ENCODE data around the gene CYLC2.

Gene CYLC2

GRCh38 chr9:103014242-103014641 is 19.1 kb downstream of the CYLC2 start:
- H3K4me3 ChIP-seq (ENCODE audit: low read length): no peak overlapping the region
- TF ChIP-seq CTCF (IDR thresholded peaks at IDR 0.05; ENCODE audit: low read depth, low read length, poor library complexity, severe bottlenecking) (no peak), EZH2phosphoT487 (IDR thresholded peaks at IDR 0.05; ENCODE audit: borderline replicate concordance, low read length) (no peak)
- H3K36me3 ChIP-seq (ENCODE audit: control insufficient read depth, low read length): no peaks in the 10 kb centered on the region
- no peaks in the 10 kb centered on the region for H3K79me2 ChIP-seq (ENCODE audit: control insufficient read depth, low read length)
- H3K9me3 ChIP-seq (ENCODE audit: control insufficient read depth, insufficient read depth, low read length): no peaks in the 10 kb centered on the region
- H3K4me2 ChIP-seq (ENCODE audit: low read length): no peak overlapping the region
- no peaks in the 10 kb centered on the region for H3K9me2 ChIP-seq (replicated peaks; ENCODE audit: control insufficient read depth, low read length)
- no peaks in the 10 kb centered on the region for H4K20me1 ChIP-seq (ENCODE audit: control insufficient read depth, insufficient read depth, low read depth, low read length)
- no peaks in the 10 kb centered on the region for H3F3A ChIP-seq (ENCODE audit: control insufficient read depth, insufficient read depth)
- H3K27me3 ChIP-seq (ENCODE audit: control insufficient read depth, low read length): no peaks in the 10 kb centered on the region
- H3K27ac ChIP-seq (ENCODE audit: low read depth, low read length): no peak overlapping the region
- no peaks in the 10 kb centered on the region for H3K4me1 ChIP-seq (ENCODE audit: control insufficient read depth, low read length)

- Histone ChIP-seq H3K27ac (ENCODE audit: low read depth, low read length) (no peak overlapping the region), H3F3A (ENCODE audit: control insufficient read depth, insufficient read depth) (no peaks in the 10 kb centered on the region), H3K4me3 (ENCODE audit: low read length) (no peak overlapping the region), H3K4me2 (ENCODE audit: low read length) (no peak overlapping the region), H3K36me3 (ENCODE audit: control insufficient read depth, low read length) (no peaks in the 10 kb centered on the region), H3K27me3 (ENCODE audit: control insufficient read depth, low read length) (no peaks in the 10 kb centered on the region), H3K4me1 (ENCODE audit: control insufficient read depth, low read length) (no peaks in the 10 kb centered on the region), H3K9me3 (ENCODE audit: control insufficient read depth, insufficient read depth, low read length) (no peaks in the 10 kb centered on the region), H3K79me2 (ENCODE audit: control insufficient read depth, low read length) (no peaks in the 10 kb centered on the region), H3K9me2 (replicated peaks; ENCODE audit: control insufficient read depth, low read length) (no peaks in the 10 kb centered on the region), H4K20me1 (ENCODE audit: control insufficient read depth, insufficient read depth, low read depth, low read length) (no peaks in the 10 kb centered on the region)
- TF ChIP-seq CTCF (IDR thresholded peaks at IDR 0.05; ENCODE audit: low read depth, low read length, poor library complexity, severe bottlenecking) (no peak), EZH2phosphoT487 (IDR thresholded peaks at IDR 0.05; ENCODE audit: borderline replicate concordance, low read length) (no peak)
These were observed 30.7 kb downstream of the CYLC2 start for GRCh38 chr9:103025796-103026195.

- Histone ChIP-seq H3K27ac (ENCODE audit: low read depth, low read length) (no peak overlapping the region), H3K9me2 (replicated peaks; ENCODE audit: control insufficient read depth, low read length) (no peaks in the 10 kb centered on the region), H3K4me2 (ENCODE audit: low read length) (no peak overlapping the region), H3K36me3 (ENCODE audit: control insufficient read depth, low read length) (no peaks in the 10 kb centered on the region), H3K4me1 (ENCODE audit: control insufficient read depth, low read length) (no peaks in the 10 kb centered on the region), H4K20me1 (ENCODE audit: control insufficient read depth, insufficient read depth, low read depth, low read length) (no peaks in the 10 kb centered on the region), H3K27me3 (ENCODE audit: control insufficient read depth, low read length) (no peaks in the 10 kb centered on the region), H3K9me3 (ENCODE audit: control insufficient read depth, insufficient read depth, low read length) (no peaks in the 10 kb centered on the region), H3F3A (ENCODE audit: control insufficient read depth, insufficient read depth) (no peaks in the 10 kb centered on the region), H3K79me2 (ENCODE audit: control insufficient read depth, low read length) (no peaks in the 10 kb centered on the region), H3K4me3 (ENCODE audit: low read length) (no peak overlapping the region)
- no peak for TF ChIP-seq CTCF (IDR thresholded peaks at IDR 0.05; ENCODE audit: low read depth, low read length, poor library complexity, severe bottlenecking)
- no peak for TF ChIP-seq EZH2phosphoT487 (IDR thresholded peaks at IDR 0.05; ENCODE audit: borderline replicate concordance, low read length)
These were observed 42.7 kb downstream of the CYLC2 start for GRCh38 chr9:103037508-103038477.

Data from DOHH2 (cell line).